Stimulated activated CD4-positive, alpha-beta T cell treated with anti-CD3 and anti-CD28 coated beads, Interleukin-4, amount 100 ng/mL, for 24 hours (primary cell): Measurements from ENCODE around the gene TENT4A.

Experiments
- DNase-seq: peaks from one replicate; pipeline ENCODE4 v3.0.0-alpha.2; 2020

The TENT4A gene

DNA sequence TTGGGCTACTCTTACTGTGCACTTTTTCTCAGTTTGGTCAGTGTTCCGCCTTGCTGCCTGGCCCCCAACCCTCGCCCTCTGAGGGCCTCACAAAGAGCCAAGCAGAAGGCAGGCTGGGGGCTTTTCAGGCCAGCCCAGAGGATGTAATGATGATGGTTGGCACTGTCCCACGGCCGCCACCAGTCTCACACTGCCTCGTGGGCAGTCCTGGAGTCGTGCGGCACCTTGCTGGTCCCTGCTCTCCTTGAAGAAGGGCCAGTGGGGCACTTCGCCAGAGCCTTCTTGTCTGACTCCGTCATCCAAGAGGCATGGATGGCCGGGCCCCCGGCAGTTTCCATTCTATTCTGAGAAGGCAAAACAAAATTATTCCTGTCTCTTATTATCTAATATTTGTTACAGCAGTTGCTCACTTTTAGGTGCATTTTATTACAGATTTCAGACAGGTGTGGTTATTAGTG is 21.0 kb downstream of the TENT4A start:
- no peak for DNase-seq

DNA sequence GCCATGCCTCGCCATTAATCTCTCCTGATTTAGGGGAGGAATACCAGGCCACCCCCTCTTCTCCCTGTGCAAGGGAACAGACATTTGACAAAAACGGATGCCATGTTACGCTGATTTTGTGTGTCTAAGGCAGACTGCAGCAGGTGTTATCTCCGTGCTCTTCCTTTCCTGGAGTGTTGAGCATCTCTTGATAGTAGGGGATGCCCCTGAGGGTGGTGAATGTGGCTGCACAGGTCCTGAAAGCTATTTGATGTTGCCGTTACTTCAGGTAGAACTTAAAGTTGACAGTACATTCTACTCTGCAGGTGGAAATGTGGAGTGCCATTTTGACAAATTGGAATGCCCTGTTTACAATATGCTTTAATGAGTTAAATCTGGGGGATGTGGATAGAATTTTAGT is 21.5 kb downstream of the TENT4A start:
- DNase-seq: no peak

DNA sequence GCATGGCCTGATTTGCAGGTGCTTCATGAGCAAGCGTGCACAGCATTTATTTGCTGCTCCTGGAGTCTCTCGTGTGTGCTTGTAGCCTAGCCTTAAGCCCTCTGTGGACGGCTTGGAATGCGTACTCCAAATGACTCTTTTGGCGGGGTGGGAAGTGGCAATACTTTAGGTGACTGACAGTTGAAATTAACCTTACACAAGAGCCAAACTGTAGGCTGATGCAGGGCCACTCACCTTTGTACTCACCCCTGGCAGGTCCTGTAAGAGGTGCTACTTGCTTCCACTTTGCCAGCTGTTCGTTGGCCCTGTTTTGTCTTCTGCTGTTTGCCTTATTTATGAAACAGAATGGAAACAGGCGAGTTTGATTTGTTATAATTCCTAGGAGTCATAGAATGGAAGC is 22.9 kb downstream of the TENT4A start:
- no peak for DNase-seq

DNA sequence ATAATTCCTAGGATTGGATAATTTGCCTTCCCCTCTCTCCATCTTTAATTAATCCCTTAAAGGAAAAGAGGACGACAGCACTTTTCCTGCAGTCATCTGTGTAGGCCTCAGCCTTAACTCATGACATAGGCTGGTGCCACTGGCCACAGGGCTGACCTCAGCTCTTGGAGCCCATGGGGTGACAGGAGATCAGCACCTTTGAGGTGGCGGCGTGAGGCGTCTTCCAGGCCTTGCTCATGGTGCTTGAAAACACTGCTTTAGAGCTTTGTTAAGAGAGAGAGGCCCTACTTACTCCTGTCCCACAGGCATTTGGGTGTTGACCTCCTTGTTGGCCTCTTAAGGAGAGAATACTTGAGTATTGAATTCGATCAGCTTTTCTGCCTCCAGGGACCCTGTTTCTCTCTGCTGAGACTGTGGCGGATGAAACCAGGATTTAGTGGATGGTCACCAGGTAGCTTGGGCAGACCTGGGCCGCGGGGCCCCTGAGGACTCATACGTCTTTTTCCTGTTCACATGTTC is 23.4 kb downstream of the TENT4A start:
- no peak for DNase-seq

DNA sequence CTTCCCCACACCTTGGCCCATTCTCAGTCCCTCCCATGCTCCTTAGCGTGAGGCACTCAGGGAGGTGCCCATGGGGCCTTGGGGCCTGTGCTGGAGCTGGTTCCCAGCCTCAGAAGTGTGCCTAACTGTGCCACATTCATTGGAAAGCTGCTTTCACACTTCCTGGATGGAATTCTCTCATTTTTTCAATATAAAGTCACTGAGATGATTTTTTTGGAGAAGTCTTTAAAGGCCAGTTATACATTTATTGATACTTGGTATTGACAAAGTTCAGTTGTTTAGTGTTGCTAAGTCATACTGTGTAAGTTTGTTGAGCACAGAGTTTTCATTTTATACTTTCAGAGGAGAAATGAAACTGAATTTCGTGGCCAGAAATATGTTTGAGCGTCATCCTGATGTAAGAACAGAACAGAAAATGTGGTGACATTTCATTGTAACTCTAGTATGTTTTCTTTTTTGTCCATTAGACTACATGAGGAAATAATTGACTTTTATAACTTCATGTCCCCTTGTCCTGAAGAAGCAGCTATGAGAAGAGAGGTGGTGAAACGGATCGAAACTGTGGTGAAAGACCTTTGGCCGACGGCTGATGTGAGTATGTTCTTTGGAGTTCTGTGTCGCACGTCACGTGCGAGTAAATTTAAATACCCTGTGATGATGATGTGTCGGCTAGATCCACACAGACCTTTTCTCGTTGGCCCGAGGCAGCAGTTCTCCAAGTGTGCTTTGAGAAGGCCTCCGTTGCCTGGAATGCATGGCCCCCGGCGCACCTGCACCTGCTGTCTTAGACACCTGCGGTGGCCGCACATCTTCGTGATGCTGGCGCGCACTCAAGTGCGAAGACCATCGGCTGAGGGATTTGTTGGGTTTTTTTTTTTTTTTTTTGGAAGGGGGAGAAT is 24.1 kb downstream of the TENT4A start:
- DNase-seq: no peak

DNA sequence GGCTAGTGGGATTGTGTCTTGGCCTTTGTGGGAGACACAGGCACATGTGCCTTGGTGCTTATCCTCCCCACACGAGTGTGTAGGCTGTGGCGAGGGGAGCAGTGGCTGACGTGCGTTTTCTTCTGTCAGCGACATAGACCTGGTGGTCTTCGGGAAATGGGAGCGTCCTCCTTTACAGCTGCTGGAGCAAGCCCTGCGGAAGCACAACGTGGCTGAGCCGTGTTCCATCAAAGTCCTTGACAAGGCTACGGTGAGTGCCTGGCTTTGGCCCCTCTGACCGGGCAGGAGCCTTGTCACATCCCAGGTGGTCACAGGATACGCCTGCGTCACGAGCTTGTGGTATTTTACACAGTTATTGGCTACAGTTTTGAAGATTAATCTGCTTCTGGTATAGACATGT is 26.4 kb downstream of the TENT4A start:
- no peak for DNase-seq

DNA sequence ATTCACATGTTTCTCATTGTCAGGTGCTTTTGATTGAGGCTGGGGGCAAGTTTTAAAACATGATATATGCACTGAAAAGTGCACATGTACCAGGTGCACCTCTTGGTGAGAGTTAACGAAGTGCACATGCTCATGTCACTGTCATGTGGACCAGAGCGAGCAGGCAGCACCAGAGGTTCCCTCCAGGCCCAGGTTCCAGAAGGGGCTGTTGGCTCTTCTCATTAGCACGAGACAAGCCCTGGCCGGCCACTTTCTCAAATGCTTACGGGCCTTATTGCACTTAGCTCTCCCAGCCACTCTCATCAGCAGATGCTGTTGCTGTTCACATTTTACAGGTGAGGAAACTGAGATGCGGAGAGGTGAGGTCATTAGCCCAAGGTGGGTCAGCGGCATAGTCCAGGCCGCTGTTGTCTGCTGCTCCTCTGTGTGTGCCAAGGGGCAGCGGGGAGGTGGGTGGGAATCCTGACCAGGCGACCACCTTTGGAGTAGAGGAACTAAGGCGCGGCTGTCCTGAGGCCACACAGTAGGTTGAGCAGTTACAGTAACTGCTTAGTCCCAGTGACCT is 27.4 kb downstream of the TENT4A start:
- no peak for DNase-seq

DNA sequence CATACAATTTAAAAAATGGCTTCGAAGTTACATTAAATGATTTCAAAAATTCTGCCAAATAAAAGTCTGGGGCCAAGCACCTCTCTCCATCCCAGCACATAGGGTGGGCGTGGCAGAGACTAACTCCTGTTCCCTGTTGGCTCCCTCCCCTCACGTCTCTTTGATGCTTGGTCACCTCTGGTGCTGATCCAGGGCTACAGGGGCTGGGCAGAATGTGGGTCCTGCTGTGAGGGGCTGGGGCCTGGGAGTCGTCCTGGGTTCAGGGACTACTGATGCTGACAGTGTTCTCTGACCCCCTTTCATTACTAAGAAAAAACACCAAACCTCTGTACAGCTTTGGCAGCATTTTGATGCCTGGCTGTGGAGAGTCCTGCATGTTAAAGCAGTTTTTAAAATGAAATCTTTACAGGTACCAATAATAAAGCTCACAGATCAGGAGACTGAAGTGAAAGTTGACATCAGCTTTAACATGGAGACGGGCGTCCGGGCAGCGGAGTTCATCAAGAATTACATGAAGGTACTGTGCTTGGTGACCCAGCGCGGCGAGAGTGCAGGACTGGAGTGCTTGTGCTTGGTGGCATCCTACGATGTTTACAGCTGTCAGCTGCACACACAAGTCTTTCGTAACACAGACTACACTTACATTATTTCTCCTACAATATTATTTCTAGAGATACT is 29.0 kb downstream of the TENT4A start:
- no peak for DNase-seq

DNA sequence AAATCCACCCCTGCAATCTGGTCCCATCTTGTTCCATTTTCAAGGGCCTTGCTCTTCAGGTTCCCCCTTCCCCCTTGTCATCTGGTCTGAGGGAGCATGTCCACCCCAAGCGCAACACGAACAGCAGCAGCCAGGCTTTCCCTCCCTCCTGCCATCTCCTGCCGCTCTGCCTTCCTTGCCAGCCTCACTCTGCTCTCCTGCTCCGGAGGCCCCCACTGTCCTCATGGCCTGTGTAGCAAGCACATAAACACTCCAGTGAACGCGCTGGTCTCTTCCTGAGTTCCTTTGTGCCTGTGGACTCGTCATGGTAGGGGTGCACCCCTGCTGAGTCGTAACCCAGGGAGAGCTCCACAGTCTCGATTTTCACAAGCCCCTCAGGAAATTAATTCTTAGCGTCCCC is 29.9 kb downstream of the TENT4A start:
- DNase-seq: no peak

DNA sequence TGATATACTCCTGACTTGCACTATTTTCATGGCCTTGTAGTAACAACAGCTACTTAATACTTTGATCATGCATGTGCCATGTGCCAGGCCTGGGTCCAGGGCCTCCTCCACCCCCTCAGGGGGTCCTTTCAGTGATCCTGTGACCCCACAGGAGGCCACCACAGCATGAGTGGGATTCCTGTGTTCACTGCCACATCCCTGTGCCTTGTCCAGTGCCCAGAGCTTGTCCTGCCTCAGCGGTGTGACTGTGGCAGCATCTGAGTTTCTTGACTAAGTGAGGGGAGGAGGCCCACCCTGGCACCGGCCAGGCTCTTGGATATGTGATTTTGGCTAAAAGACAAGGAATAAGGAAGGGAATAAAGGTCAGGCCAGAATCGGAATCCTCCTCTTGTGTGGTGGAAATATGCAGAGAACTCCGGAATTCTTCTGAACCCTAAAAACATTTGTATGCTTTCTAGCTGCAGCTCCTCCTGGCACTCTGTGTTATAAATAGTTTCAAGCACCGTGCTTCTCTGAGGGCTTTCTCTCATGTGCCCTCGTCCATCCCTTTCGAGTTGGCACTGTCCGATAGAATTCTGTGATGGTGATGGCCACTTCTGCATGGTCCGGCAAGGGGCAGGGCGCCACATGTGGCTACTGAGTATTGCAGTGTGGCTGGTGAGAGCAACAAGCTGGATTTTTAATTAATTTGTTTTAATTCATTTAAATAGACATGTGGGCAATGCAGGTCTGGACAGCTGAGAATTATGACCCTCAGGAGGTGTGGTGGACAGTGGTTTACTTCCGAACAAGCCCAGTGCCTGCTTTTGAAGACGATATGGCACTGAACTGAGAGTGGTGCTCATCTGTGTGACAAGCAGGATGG is 31.8 kb downstream of the TENT4A start:
- DNase-seq: no peak

DNA sequence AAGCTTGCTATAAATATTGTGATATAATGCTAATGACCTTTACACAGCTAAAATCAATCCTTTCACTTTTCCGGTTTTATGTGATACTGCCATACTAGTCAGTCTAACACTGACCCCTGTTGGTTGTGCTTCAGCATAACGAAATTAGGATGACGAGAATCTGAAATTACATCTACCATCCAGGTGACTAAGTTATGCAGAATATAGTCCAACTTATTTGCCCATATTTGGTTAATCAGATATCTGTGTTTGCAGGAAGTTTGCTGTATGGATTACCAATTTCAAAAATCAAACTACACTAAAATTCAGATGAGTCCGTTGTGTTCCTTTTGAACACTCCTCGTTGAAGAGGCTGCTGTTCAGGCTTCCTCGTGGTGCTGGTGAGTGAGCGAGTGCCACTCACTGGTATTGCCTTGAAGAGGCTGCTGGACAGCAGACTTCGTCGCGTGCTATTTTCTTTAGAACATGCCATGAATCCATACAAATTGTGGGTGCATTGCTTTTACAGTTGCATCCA is 32.5 kb downstream of the TENT4A start:
- peak; percentile 36 for DNase-seq

DNA sequence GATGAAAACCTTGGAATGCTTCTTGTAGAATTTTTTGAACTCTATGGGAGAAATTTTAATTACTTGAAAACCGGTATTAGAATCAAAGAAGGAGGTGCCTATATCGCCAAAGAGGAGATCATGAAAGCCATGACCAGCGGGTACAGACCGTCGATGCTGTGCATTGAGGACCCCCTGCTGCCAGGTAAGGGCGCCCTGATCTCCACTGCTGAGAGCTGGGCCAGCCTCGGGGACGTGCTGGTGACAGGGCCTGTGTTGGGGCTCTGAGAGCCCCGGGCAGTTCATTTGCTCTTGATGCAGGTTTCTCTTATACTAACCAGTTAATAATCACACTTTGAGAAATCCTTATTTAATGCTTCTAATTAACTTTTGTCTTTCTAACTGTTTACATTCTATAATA is 33.0 kb downstream of the TENT4A start:
- DNase-seq: no peak

DNA sequence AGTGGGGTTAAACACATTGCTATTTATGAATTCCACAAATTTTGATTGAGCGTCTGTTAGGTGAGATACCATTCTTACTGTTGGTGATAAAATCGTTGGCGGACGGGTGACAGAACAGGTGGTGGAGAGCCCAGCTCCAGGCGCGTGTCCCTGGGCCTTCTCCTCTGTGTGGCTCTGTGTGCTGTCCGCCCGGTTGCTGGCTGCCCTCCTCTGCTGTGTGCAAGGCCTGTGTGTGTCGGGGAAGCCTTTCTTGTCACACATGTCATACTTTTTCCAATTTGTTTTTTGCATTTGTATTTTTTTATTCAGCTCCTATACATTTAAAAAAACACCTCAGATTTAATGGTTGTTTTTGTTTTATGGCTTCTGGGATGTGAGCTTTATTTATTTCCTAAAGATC is 33.9 kb downstream of the TENT4A start:
- DNase-seq: no peak

DNA sequence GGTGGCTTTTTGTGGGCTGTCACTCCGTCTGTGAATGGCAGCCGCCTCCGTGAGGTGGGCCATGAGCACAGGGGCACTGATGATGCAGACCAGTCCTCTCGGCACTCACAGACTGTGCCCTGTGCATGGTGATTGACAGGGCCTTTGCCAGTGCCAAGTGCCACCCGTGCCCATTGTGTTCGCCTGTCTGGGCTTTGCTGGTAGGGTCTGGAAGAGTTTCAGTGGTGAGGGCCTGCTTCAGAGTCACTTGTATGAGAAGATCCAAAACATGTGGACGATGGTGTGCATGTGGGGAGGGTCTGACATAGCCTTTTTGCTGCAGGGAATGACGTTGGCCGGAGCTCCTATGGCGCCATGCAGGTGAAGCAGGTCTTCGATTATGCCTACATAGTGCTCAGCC is 34.9 kb downstream of the TENT4A start:
- DNase-seq: no peak

DNA sequence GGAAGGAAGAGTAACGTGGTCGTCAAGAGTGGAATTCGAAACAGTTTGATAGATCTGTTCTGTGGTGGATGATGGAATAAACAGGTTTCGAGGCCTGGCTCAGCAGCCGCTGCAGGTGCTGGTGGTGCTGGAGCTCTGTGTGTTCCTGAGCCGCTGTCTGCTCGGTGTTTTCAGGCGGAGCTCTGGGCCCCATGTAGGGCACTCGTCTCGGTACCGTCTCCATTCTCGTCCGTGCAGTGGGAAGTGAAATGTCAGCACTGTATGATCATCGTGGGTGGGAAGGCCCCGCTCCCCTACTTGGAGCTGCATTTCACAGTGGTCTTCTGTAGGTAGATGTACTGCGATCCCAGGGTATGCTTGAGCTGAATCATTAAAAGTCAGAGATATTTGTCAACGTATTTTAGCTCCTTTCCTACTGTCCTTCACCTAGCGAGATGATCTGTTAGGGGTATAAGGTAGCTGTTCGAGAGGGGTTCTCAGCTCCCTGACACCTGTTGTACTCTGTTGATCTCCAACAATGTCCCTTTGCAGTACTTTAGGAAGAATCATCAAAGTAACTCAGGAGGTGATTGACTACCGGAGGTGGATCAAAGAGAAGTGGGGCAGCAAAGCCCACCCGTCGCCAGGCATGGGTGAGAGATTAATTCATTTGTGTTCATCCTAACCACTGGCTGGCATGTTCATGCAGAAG is 35.9 kb downstream of the TENT4A start:
- DNase-seq: no peak

DNA sequence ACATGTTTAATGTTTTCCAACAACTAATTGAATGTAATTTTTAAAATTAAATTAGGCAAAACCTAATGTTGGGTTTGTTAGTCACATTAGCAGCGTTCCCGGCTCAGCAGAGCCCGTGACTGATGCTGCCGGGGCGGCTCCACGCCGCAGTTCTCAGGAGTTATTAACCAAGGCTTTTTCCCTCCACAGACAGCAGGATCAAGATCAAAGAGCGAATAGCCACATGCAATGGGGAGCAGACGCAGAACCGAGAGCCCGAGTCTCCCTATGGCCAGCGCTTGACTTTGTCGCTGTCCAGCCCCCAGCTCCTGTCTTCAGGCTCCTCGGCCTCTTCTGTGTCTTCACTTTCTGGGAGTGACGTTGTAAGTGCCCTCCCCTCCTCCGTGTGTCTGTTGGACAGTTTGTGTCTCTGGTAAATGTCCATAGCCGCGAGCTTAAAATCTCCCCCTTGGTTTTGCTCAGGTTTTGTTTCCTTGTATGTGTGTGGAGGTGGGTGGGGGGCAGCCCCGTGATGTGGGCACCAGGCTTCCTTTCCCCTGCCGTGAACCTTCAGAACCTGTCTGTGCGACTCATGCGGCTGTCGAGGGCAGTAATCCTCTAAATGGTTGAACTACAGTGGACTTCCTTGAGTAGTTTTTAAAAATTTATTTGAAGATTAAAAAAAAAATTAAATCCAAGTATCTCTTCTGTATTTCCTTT is 37.1 kb downstream of the TENT4A start:
- no peak for DNase-seq

DNA sequence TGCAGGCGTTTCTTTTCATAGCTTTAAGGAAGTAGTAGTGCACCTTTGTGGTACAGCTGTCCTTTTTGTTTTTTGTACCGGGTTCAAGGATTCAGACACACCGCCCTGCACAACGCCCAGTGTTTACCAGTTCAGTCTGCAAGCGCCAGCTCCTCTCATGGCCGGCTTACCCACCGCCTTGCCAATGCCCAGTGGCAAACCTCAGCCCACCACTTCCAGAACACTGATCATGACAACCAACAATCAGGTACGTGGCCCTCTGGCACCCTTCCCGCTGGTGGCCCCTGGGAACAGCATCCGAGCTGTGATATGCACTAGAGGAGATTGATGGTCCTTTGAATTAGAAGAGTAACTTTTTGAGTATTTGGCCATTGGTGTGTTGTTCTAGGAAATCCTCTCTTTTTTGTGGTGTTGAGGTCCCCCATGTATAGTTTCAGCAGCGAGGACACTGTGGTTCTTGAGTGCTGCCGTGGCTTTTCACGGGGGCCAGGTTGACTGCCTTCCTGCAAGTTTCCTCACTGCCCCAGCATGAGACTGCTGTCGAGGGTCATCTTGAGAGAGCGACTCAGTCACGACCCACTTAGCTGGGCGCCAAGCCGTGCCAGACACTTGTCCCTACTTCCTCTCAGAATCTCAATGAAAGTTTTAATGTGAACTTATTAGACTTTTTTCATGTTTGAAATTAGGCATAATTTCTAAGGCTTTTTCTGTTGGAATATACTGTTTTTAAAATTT is 37.9 kb downstream of the TENT4A start:
- DNase-seq: no peak

DNA sequence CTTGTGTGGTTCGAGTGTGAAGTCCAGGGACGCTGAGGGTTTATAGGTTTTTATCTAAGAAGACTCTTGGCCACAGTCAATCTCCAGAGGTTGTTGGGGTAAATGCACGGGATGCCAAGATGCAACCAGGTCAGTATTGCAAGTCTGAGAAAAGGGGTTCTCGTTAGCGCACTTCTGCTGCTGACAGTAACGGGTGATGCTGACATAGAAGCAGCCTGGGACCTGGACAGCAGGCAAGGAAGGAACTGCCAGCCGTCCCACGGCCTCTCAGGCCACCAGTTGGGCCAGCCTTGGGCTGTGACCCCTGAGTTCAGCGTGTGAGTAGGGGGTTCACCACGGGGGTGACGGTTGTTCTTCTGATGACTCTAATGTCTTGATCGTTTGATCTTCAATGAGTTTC is 39.0 kb downstream of the TENT4A start:
- DNase-seq: no peak

DNA sequence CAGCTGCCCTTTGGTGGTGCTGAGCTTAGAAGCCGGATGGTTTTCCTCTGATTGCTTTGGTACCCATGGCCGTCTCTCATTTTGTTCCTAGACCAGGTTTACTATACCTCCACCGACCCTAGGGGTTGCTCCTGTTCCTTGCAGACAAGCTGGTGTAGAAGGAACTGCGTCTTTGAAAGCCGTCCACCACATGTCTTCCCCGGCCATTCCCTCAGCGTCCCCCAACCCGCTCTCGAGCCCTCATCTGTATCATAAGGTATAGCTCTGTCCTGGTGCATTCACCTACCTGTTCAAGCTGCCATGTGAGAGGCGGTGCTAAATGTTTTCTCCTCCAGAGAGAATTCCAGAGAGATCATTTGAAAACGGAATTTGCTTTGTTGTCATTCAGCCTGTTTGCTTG is 39.5 kb downstream of the TENT4A start:
- DNase-seq: no peak

DNA sequence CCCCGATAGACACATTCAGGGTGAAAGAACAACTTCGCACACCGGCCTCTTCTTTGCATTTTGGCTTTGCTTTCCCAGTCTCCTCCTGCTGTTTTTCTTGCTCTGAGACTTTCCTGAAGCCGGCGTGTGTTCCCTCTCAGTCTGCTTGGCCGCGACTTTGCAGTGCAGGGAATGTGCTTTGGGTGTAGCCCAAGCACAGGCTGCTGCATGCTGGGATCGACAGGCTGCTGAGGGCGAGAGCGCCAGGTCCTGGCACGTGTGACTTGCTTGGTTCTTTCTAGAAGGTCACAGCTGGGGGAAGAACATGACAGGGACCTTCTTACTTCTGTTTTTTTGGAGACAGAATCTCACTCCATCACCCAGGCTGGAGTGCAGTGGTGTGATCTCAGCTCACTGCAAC is 40.6 kb downstream of the TENT4A start:
- DNase-seq: no peak

DNA sequence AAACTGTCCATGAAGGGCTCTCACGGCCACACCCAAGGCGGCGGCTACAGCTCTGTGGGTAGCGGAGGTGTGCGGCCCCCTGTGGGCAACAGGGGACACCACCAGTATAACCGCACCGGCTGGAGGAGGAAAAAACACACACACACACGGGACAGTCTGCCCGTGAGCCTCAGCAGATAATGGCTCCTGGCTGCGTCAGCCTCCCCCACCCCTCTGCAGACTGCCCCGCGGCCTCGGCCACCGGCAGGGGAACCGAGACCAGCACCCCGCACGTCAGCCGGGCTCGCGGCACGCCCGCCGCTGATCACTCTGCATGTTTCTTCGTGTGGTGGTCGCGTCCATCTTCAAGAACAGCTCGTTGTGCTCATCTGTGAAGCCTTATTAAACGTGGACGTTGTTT is 41.5 kb downstream of the TENT4A start:
- no peak for DNase-seq
